ENCODE results near the gene ABI3BP. TPM values are rescaled to one million over a fixed set of nuclear protein-coding genes. Genes with fewer than 3 reads are reported as not detected.

The ABI3BP gene
- total RNA-seq, 1 experiment from 2014 or later = 0.28 TPM

DNA sequence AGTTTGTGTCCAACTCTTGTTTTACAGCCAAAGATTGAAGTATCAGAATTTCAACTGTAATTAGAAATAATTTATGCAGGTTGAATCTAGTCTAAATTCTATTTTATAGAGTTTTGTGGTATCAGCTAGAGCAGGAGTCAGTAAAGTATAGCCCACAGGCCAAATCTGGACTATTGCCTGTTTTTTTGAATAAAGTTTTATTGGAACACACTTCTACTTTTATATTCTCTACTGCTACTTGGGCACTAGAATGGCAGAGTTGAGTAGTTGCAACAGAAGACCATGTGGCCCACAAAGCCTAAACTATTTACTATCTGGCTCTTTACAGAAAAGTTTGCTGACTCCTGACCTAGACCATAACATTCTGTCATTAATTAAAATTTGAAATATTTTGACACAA, 247.6 kb downstream of the ABI3BP start:
- no peak overlapping the region for H3K27ac ChIP-seq (ENCODE audit: insufficient read length, low read depth, low read length)

More for the DNA sequence above, 247.6 kb downstream of the ABI3BP start:
- Histone ChIP-seq H3K23ac (ENCODE audit: insufficient read length, low read depth, low read length) (no peak overlapping the region), H2BK120ac (ENCODE audit: low read depth, low read length, poor library complexity, severe bottlenecking) (no peak overlapping the region), H4K91ac (ENCODE audit: insufficient read length, low read depth, low read length) (no peak overlapping the region), H4K20me1 (ENCODE audit: control insufficient read depth, insufficient read depth, insufficient read length) (no peaks in the 10 kb centered on the region), H3K4me1 (ENCODE audit: insufficient read depth, low read length) (no peaks in the 10 kb centered on the region), H3K27me3 (ENCODE audit: insufficient read depth, low read length) (no peaks in the 10 kb centered on the region), H4K5ac (ENCODE audit: insufficient read length, low read depth, low read length) (no peak overlapping the region), H3T11ph (ENCODE audit: low read length) (no peak overlapping the region), H2BK5ac (ENCODE audit: insufficient read length, low read length) (no peak overlapping the region), H3K4ac (ENCODE audit: low read depth, low read length) (no peak overlapping the region), H2BK15ac (ENCODE audit: low read depth, low read length) (no peak overlapping the region), H3K9ac (ENCODE audit: extremely low read depth, insufficient read length, low read length) (no peak overlapping the region), H3K79me2 (ENCODE audit: insufficient read depth, low read length) (no peaks in the 10 kb centered on the region), H4K8ac (replicated peaks; ENCODE audit: insufficient read length, low read depth, low read length) (no peak overlapping the region), H2BK12ac (ENCODE audit: insufficient read length, low read depth, low read length) (no peak overlapping the region), H3K9me3 (ENCODE audit: control insufficient read depth, low read depth, low read length) (no peaks in the 10 kb centered on the region), H3K14ac (ENCODE audit: insufficient read depth, low read length) (no peak overlapping the region), H2AFZ (ENCODE audit: low read length) (no peak overlapping the region), H3K79me1 (ENCODE audit: insufficient read depth, low read depth, low read length, poor library complexity, severe bottlenecking) (no peaks in the 10 kb centered on the region), H3K23me2 (ENCODE audit: insufficient read length, low read depth, low read length, poor library complexity, severe bottlenecking) (no peaks in the 10 kb centered on the region), H3K56ac (ENCODE audit: insufficient read length, low read depth, low read length) (no peak overlapping the region), H2AK5ac (ENCODE audit: insufficient read length, low read length) (no peak overlapping the region), H2BK20ac (ENCODE audit: low read depth, low read length, poor library complexity, severe bottlenecking) (no peak overlapping the region), H3K4me2 (ENCODE audit: insufficient read depth, insufficient read length, low read length) (no peak overlapping the region), H3K18ac (ENCODE audit: insufficient read length, low read depth, low read length) (no peak overlapping the region)
- peaks cover 16 to 54% (median 49%) of the 10 kb centered on the region in 3 experiments; a peak in 6 of 7 replicates for H3K36me3 Mint-ChIP-seq (ENCODE audit: insufficient read depth in 1 of 3, low read depth in 3 of 3)
- H3K27ac Mint-ChIP-seq = 0 out of 7 replicates have a peak overlapping the region, but pooled peaks of 1 of the 3 experiments have one; percentile 40
- no peak for DNase-seq
- peaks cover 6 to 19% of the 10 kb centered on the region in 2 experiments for H3K4me1 Mint-ChIP-seq
- no peak overlapping the region for H3K4me3 Mint-ChIP-seq
- H3K27me3 Mint-ChIP-seq (ENCODE audit: low read depth) = no peaks in the 10 kb centered on the region
- H3K9me3 Mint-ChIP-seq = no peaks in the 10 kb centered on the region
- TF ChIP-seq, protein P1, sequence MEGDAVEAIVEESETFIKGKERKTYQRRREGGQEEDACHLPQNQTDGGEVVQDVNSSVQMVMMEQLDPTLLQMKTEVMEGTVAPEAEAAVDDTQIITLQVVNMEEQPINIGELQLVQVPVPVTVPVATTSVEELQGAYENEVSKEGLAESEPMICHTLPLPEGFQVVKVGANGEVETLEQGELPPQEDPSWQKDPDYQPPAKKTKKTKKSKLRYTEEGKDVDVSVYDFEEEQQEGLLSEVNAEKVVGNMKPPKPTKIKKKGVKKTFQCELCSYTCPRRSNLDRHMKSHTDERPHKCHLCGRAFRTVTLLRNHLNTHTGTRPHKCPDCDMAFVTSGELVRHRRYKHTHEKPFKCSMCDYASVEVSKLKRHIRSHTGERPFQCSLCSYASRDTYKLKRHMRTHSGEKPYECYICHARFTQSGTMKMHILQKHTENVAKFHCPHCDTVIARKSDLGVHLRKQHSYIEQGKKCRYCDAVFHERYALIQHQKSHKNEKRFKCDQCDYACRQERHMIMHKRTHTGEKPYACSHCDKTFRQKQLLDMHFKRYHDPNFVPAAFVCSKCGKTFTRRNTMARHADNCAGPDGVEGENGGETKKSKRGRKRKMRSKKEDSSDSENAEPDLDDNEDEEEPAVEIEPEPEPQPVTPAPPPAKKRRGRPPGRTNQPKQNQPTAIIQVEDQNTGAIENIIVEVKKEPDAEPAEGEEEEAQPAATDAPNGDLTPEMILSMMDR (conservative IDR thresholded peaks at IDR 0.05) = no peak

Measured in H9 (cell line).